ENCODE measurements around the gene CDHR3.

DNA sequence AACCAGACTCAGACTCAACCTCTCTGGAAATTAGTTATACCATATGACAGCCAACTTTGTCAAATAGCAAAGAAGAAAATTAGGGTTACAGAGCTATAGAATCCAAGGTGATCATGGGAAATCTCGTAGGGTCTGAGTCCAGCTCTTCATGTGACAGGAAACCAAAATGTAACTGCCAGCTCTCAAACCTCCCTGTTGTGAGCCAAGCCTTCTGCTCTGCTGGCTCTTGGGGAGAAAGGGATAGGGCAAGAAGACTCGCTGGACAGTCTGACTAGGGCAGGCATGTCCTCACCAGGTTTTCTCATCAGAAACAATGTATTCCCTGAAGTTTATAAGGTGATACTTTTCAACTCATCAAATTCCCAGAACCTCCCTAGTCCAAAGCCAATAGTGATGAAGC lies 63.0 kb downstream of the CDHR3 start:
- TF ChIP-seq SMAD3 (CRISPR knock-in tag; IDR thresholded peaks at IDR 0.05; ENCODE audit: borderline replicate concordance) (no peak), RELA (CRISPR knock-in tag; IDR thresholded peaks at IDR 0.05; ENCODE audit: borderline replicate concordance) (no peak), ZBTB21 (CRISPR knock-in tag; IDR thresholded peaks at IDR 0.05; ENCODE audit: borderline replicate concordance) (no peak), USF2 (CRISPR knock-in tag; IDR thresholded peaks at IDR 0.05) (no peak), ZNF232 (CRISPR knock-in tag; IDR thresholded peaks at IDR 0.05) (no peak), NFE2L1 (CRISPR knock-in tag; IDR thresholded peaks at IDR 0.05) (no peak), SMAD4 (CRISPR knock-in tag; IDR thresholded peaks at IDR 0.05) (no peak), HMGXB4 (CRISPR knock-in tag; IDR thresholded peaks at IDR 0.05) (no peak)
- TF ChIP-seq, protein P1, sequence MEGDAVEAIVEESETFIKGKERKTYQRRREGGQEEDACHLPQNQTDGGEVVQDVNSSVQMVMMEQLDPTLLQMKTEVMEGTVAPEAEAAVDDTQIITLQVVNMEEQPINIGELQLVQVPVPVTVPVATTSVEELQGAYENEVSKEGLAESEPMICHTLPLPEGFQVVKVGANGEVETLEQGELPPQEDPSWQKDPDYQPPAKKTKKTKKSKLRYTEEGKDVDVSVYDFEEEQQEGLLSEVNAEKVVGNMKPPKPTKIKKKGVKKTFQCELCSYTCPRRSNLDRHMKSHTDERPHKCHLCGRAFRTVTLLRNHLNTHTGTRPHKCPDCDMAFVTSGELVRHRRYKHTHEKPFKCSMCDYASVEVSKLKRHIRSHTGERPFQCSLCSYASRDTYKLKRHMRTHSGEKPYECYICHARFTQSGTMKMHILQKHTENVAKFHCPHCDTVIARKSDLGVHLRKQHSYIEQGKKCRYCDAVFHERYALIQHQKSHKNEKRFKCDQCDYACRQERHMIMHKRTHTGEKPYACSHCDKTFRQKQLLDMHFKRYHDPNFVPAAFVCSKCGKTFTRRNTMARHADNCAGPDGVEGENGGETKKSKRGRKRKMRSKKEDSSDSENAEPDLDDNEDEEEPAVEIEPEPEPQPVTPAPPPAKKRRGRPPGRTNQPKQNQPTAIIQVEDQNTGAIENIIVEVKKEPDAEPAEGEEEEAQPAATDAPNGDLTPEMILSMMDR (IDR thresholded peaks at IDR 0.05): no peak
- TF ChIP-seq, protein P2, sequence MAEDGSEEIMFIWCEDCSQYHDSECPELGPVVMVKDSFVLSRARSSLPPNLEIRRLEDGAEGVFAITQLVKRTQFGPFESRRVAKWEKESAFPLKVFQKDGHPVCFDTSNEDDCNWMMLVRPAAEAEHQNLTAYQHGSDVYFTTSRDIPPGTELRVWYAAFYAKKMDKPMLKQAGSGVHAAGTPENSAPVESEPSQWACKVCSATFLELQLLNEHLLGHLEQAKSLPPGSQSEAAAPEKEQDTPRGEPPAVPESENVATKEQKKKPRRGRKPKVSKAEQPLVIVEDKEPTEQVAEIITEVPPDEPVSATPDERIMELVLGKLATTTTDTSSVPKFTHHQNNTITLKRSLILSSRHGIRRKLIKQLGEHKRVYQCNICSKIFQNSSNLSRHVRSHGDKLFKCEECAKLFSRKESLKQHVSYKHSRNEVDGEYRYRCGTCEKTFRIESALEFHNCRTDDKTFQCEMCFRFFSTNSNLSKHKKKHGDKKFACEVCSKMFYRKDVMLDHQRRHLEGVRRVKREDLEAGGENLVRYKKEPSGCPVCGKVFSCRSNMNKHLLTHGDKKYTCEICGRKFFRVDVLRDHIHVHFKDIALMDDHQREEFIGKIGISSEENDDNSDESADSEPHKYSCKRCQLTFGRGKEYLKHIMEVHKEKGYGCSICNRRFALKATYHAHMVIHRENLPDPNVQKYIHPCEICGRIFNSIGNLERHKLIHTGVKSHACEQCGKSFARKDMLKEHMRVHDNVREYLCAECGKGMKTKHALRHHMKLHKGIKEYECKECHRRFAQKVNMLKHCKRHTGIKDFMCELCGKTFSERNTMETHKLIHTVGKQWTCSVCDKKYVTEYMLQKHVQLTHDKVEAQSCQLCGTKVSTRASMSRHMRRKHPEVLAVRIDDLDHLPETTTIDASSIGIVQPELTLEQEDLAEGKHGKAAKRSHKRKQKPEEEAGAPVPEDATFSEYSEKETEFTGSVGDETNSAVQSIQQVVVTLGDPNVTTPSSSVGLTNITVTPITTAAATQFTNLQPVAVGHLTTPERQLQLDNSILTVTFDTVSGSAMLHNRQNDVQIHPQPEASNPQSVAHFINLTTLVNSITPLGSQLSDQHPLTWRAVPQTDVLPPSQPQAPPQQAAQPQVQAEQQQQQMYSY (CRISPR knock-in tag; IDR thresholded peaks at IDR 0.05): no peak
- TF ChIP-seq, protein P3, sequence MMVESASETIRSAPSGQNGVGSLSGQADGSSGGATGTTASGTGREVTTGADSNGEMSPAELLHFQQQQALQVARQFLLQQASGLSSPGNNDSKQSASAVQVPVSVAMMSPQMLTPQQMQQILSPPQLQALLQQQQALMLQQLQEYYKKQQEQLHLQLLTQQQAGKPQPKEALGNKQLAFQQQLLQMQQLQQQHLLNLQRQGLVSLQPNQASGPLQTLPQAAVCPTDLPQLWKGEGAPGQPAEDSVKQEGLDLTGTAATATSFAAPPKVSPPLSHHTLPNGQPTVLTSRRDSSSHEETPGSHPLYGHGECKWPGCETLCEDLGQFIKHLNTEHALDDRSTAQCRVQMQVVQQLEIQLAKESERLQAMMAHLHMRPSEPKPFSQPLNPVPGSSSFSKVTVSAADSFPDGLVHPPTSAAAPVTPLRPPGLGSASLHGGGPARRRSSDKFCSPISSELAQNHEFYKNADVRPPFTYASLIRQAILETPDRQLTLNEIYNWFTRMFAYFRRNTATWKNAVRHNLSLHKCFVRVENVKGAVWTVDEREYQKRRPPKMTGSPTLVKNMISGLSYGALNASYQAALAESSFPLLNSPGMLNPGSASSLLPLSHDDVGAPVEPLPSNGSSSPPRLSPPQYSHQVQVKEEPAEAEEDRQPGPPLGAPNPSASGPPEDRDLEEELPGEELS (CRISPR knock-in tag; IDR thresholded peaks at IDR 0.05): no peak
